Progenitor cell of endocrine pancreas (in vitro differentiated cells): ENCODE data around the gene PBOV1. TPM values are rescaled to one million over a fixed set of nuclear protein-coding genes. Genes with fewer than 3 reads are reported as not detected.

Experiments used
- DNase-seq: peaks from one replicate; pipeline ENCODE4 v3.0.0; 2021; ENCODE audit warnings: low spot score; ENCODE audit not compliant: unreplicated experiment
- H3K27ac Mint-ChIP-seq: 2 replicates; pipeline ENCODE4 v1.8.0; 2021; ENCODE audit warnings: mild to moderate bottlenecking, moderate library complexity, mixed read lengths
- H3K27me3 Mint-ChIP-seq: 2 replicates; pipeline ENCODE4 v1.8.0; 2021; ENCODE audit warnings: mixed read lengths
- H3K36me3 Mint-ChIP-seq: 2 replicates; pipeline ENCODE4 v1.8.0; 2022; ENCODE audit warnings: mixed read lengths; ENCODE audit not compliant: insufficient read depth
- H3K4me1 Mint-ChIP-seq: 2 replicates; pipeline ENCODE4 v1.8.0; 2021; ENCODE audit warnings: low read depth, mixed read lengths
- H3K4me3 Mint-ChIP-seq: 2 replicates; pipeline ENCODE4 v1.8.0; 2021; ENCODE audit warnings: low read depth, mild to moderate bottlenecking, moderate library complexity, mixed read lengths
- H3K9me3 Mint-ChIP-seq: 2 replicates; pipeline ENCODE4 v1.8.0; 2021; ENCODE audit warnings: low read depth, mixed read lengths
- total RNA-seq: library from RNA; stranded (reverse); gene quantifications from 2 replicates; pipeline ENCODE4 v1.2.1, GENCODE V29; 2021
- TF ChIP-seq, protein P1 (sequence below): fragments of 200-600 bp; sonication (generic); IDR thresholded peaks from one replicate; pipeline ENCODE4 v1.5.0; 2021; ENCODE audit warnings: antibody characterized with exemption, mild to moderate bottlenecking; ENCODE audit not compliant: unreplicated experiment

PBOV1 gene
- total RNA-seq, 1 donor from 2014 or later, result not detected

- H3K27ac Mint-ChIP-seq, result peak overlapping the region; percentile 81
- H3K27me3 Mint-ChIP-seq, result no peaks in the 10 kb centered on the region
- peak overlapping the region; percentile 25 for H3K4me3 Mint-ChIP-seq
- peaks cover 75% of the 10 kb centered on the region for H3K4me1 Mint-ChIP-seq
- TF ChIP-seq, protein P1, sequence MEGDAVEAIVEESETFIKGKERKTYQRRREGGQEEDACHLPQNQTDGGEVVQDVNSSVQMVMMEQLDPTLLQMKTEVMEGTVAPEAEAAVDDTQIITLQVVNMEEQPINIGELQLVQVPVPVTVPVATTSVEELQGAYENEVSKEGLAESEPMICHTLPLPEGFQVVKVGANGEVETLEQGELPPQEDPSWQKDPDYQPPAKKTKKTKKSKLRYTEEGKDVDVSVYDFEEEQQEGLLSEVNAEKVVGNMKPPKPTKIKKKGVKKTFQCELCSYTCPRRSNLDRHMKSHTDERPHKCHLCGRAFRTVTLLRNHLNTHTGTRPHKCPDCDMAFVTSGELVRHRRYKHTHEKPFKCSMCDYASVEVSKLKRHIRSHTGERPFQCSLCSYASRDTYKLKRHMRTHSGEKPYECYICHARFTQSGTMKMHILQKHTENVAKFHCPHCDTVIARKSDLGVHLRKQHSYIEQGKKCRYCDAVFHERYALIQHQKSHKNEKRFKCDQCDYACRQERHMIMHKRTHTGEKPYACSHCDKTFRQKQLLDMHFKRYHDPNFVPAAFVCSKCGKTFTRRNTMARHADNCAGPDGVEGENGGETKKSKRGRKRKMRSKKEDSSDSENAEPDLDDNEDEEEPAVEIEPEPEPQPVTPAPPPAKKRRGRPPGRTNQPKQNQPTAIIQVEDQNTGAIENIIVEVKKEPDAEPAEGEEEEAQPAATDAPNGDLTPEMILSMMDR, result no peak
- no peak for DNase-seq
- H3K9me3 Mint-ChIP-seq, result no peaks in the 10 kb centered on the region
- H3K36me3 Mint-ChIP-seq, result no peaks in the 10 kb centered on the region
Observed at GRCh38 chr6:138229072-138229471, 10.8 kb upstream of the PBOV1 start.

GRCh38 chr6:138227316-138227781 is 9.1 kb upstream of the PBOV1 start:
- Mint-ChIP-seq H3K9me3 (no peaks in the 10 kb centered on the region), H3K36me3 (peaks cover 2% of the 10 kb centered on the region), H3K27me3 (no peaks in the 10 kb centered on the region), H3K4me1 (peaks cover 67% of the 10 kb centered on the region), H3K27ac (peak overlapping the region; percentile 80), H3K4me3 (peak overlapping the region; percentile 7)
- DNase-seq, result no peak
- TF ChIP-seq, protein P1, result no peak

DNA sequence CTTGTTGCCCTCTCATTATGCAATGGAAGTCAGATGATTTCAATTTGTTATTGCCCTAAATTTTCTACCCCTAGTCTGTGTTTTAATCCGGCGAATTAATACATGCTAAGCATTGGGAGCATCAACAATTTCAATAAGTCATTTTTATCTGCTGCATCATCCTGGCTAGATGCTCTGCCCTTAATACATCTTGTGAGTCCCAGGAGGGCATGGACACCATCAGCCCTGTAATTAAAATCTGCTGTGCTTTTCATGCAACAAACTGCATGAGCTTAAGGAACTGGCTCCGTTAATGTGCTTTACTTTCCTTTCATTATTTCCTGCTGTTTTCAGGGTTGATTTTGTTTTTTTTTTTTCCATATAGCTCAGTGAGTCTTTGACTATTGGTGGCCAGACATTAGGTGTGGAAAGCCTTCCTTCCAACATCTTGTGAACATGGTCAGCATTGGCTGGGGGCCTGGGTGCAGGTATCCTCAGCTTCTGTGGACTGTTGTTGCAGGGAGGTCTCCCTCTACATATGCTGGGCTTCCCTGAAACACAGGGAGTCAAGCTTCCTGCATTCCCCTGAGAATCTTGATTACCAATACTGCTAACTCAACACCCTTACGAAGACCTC is 8.5 kb upstream of the PBOV1 start:
- no peak for DNase-seq
- Mint-ChIP-seq H3K36me3 (peaks cover 2% of the 10 kb centered on the region), H3K27ac (peak overlapping the region; percentile 80), H3K4me1 (peaks cover 63% of the 10 kb centered on the region), H3K9me3 (no peaks in the 10 kb centered on the region), H3K27me3 (no peaks in the 10 kb centered on the region), H3K4me3 (peak overlapping the region; percentile 7)
- TF ChIP-seq, protein P1, result no peak

DNA sequence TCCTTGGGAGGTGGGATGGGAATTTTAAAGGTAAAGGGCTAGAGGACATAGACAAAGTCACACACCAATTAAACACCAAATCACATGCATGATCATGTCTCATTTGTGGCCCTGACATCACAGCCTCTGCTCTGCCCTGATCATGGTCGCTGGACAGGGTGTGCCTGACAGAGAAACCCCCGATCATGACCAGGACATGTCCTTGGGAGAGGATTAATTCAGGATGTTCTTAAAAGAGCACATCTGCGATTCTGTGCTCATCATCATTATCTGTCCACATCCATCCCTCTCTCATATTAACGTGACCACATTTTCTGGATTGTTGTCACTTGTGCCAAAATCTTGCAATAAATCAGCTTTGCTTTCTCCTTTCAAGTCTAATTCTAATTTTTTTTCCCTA is 7.7 kb upstream of the PBOV1 start:
- no peak for DNase-seq
- H3K27me3 Mint-ChIP-seq, result no peaks in the 10 kb centered on the region
- H3K9me3 Mint-ChIP-seq, result no peaks in the 10 kb centered on the region
- H3K27ac Mint-ChIP-seq, result no peak overlapping the region
- H3K4me3 Mint-ChIP-seq, result no peak overlapping the region
- peaks cover 56% of the 10 kb centered on the region for H3K4me1 Mint-ChIP-seq
- peaks cover 5% of the 10 kb centered on the region for H3K36me3 Mint-ChIP-seq
- TF ChIP-seq, protein P1, result no peak

GRCh38 chr6:138222901-138223546 is 4.7 kb upstream of the PBOV1 start:
- Mint-ChIP-seq H3K4me3 (no peak overlapping the region), H3K36me3 (peaks cover 11% of the 10 kb centered on the region), H3K27me3 (no peaks in the 10 kb centered on the region), H3K9me3 (no peaks in the 10 kb centered on the region), H3K4me1 (peaks cover 35% of the 10 kb centered on the region), H3K27ac (no peak overlapping the region)
- TF ChIP-seq, protein P1, result no peak
- no peak for DNase-seq
